H9 (cell line): Measurements from ENCODE around the gene TMSB4X. TPM values are rescaled to one million over a fixed set of nuclear protein-coding genes. Genes with fewer than 3 reads are reported as not detected.

Experiments
- DNase-seq: peaks from one replicate; pipeline ENCODE4 v3.0.0-alpha.2; 2017
- H2AFZ ChIP-seq: one replicate; pipeline ENCODE4 v1.6.1; 2013; ENCODE audit warnings: mild to moderate bottlenecking, low read length, control low read depth, moderate library complexity
- H2AK5ac ChIP-seq: 2 replicates; pipeline ENCODE4 v1.6.1; 2013; ENCODE audit warnings: low read length, control low read depth, mixed read lengths; ENCODE audit not compliant: insufficient read length
- H2BK120ac ChIP-seq: one replicate; pipeline ENCODE4 v1.6.1; 2013; ENCODE audit warnings: low read depth, mild to moderate bottlenecking, low read length, control low read depth, inconsistent platforms; ENCODE audit not compliant: poor library complexity, severe bottlenecking
- H2BK12ac ChIP-seq: 2 replicates; pipeline ENCODE4 v1.6.1; 2013; ENCODE audit warnings: low read length, control low read depth, mixed read lengths, low read depth; ENCODE audit not compliant: insufficient read length
- H2BK15ac ChIP-seq: 2 replicates; pipeline ENCODE4 v1.6.1; 2013; ENCODE audit warnings: low read depth, low read length, control low read depth
- H2BK20ac ChIP-seq: one replicate; pipeline ENCODE4 v1.6.1; 2013; ENCODE audit warnings: low read depth, mild to moderate bottlenecking, low read length, control low read depth, inconsistent platforms; ENCODE audit not compliant: poor library complexity, severe bottlenecking
- H2BK5ac ChIP-seq: 2 replicates; pipeline ENCODE4 v1.6.1; 2013; ENCODE audit warnings: low read length, control low read depth, mixed read lengths; ENCODE audit not compliant: insufficient read length
- H3K14ac ChIP-seq: 2 replicates; pipeline ENCODE4 v1.6.1; 2013; ENCODE audit warnings: low read length, control low read depth; ENCODE audit not compliant: insufficient read depth
- H3K18ac ChIP-seq: 2 replicates; pipeline ENCODE4 v1.6.1; 2013; ENCODE audit warnings: low read depth, mild to moderate bottlenecking, mixed read lengths, low read length, control low read depth; ENCODE audit not compliant: insufficient read length
- H3K23ac ChIP-seq: 2 replicates; pipeline ENCODE4 v1.6.1; 2013; ENCODE audit warnings: low read length, control low read depth, mixed read lengths, low read depth; ENCODE audit not compliant: insufficient read length
- H3K23me2 ChIP-seq: 2 replicates; pipeline ENCODE4 v1.6.1; 2013; ENCODE audit warnings: low read depth, mild to moderate bottlenecking, mixed read lengths, low read length, control low read depth; ENCODE audit not compliant: insufficient read length, poor library complexity, severe bottlenecking
- H3K27ac ChIP-seq: 2 replicates; pipeline ENCODE4 v1.5.1; 2013; ENCODE audit warnings: low read length, control low read depth, mixed read lengths, low read depth; ENCODE audit not compliant: insufficient read length
- H3K27me3 ChIP-seq: 2 replicates; pipeline ENCODE4 v1.6.1; 2013; ENCODE audit warnings: low read length, control low read depth, inconsistent platforms; ENCODE audit not compliant: insufficient read depth
- H3K4ac ChIP-seq: 2 replicates; pipeline ENCODE4 v1.6.1; 2013; ENCODE audit warnings: low read depth, mild to moderate bottlenecking, control low read depth, inconsistent platforms, low read length, moderate library complexity
- H3K4me1 ChIP-seq: 2 replicates; pipeline ENCODE4 v1.6.1; 2013; ENCODE audit warnings: low read length, control low read depth, inconsistent platforms; ENCODE audit not compliant: insufficient read depth
- H3K4me2 ChIP-seq: 2 replicates; pipeline ENCODE4 v1.6.1; 2013; ENCODE audit warnings: low read length, control low read depth, mixed read lengths; ENCODE audit not compliant: insufficient read length, insufficient read depth
- H3K56ac ChIP-seq: 2 replicates; pipeline ENCODE4 v1.6.1; 2013; ENCODE audit warnings: low read depth, mild to moderate bottlenecking, mixed read lengths, low read length, control low read depth; ENCODE audit not compliant: insufficient read length
- H3K79me1 ChIP-seq: 2 replicates; pipeline ENCODE4 v1.6.1; 2013; ENCODE audit warnings: low read depth, mild to moderate bottlenecking, moderate library complexity, low read length, control low read depth, inconsistent platforms; ENCODE audit not compliant: insufficient read depth, poor library complexity, severe bottlenecking
- H3K79me2 ChIP-seq: 2 replicates; pipeline ENCODE4 v1.6.1; 2013; ENCODE audit warnings: low read length, control low read depth, inconsistent platforms; ENCODE audit not compliant: insufficient read depth
- H3K9ac ChIP-seq: 2 replicates; pipeline ENCODE4 v1.6.1; 2013; ENCODE audit warnings: low read length, control low read depth, mixed read lengths; ENCODE audit not compliant: insufficient read length; ENCODE audit errors: extremely low read depth
- H3K9me3 ChIP-seq: one replicate; pipeline ENCODE4 v1.6.1; 2013; ENCODE audit warnings: low read depth, low read length, inconsistent platforms; ENCODE audit not compliant: control insufficient read depth
- H3T11ph ChIP-seq: one replicate; pipeline ENCODE4 v1.6.1; 2013; ENCODE audit warnings: mild to moderate bottlenecking, low read length, control low read depth, inconsistent platforms
- H4K20me1 ChIP-seq: one replicate; pipeline ENCODE4 v1.6.1; 2013; ENCODE audit not compliant: control insufficient read depth, insufficient read length, insufficient read depth
- H4K5ac ChIP-seq: 2 replicates; pipeline ENCODE4 v1.6.1; 2013; ENCODE audit warnings: low read depth, mild to moderate bottlenecking, mixed read lengths, low read length, control low read depth; ENCODE audit not compliant: insufficient read length
- H4K8ac ChIP-seq: replicated peaks from 2 replicates; pipeline ENCODE4 v1.6.1; 2013; ENCODE audit warnings: low read length, control low read depth, mixed read lengths, low read depth; ENCODE audit not compliant: insufficient read length
- H4K91ac ChIP-seq: 2 replicates; pipeline ENCODE4 v1.6.1; 2013; ENCODE audit warnings: low read depth, mild to moderate bottlenecking, moderate library complexity, mixed read lengths, low read length, control low read depth; ENCODE audit not compliant: insufficient read length
- H3K27ac Mint-ChIP-seq, 3 experiments: 2 replicates in 2 of 3; 3 replicates in 1 of 3; pipeline ENCODE4 v1.8.0; 2020 to 2021; ENCODE audit warnings: mixed read lengths in 3 of 3, mild to moderate bottlenecking in 1 of 3, moderate library complexity in 1 of 3
- H3K27me3 Mint-ChIP-seq: 2 replicates; pipeline ENCODE4 v1.8.0; 2021; ENCODE audit warnings: low read depth, mild to moderate bottlenecking, moderate library complexity, mixed read lengths
- H3K36me3 Mint-ChIP-seq, 3 experiments: 2 replicates in 2 of 3; 3 replicates in 1 of 3; pipeline ENCODE4 v1.8.0; 2020 to 2021; ENCODE audit warnings: low read depth in 3 of 3, mixed read lengths in 3 of 3; ENCODE audit not compliant: insufficient read depth in 1 of 3
- H3K4me1 Mint-ChIP-seq, 2 experiments: 2 replicates each; pipeline ENCODE4 v1.8.0; 2020; ENCODE audit warnings: mixed read lengths in 2 of 2
- H3K4me3 Mint-ChIP-seq, 2 experiments: 2 replicates in 1 of 2; 3 replicates in 1 of 2; pipeline ENCODE4 v1.8.0; 2020 to 2021; ENCODE audit warnings: mild to moderate bottlenecking in 2 of 2, mixed read lengths in 2 of 2, moderate library complexity in 1 of 2
- H3K9me3 Mint-ChIP-seq, 2 experiments: 2 replicates in 1 of 2; 3 replicates in 1 of 2; pipeline ENCODE4 v1.8.0; 2020; ENCODE audit warnings: mild to moderate bottlenecking in 2 of 2, mixed read lengths in 2 of 2, moderate library complexity in 1 of 2
- CTCF ChIP-seq: fragments of 200-600 bp; sonication (generic); conservative IDR thresholded peaks from 3 replicates; pipeline ENCODE4 v1.8.0; 2021; ENCODE audit warnings: antibody characterized with exemption, mild to moderate bottlenecking
- whole genome bisulfite sequencing: extraction: QIAGEN DNeasy Blood & Tissue Kit; methylation state at CpG from one replicate; pipeline ENCODE4 v1.1.7; 2013; ENCODE audit warnings: missing lambda C conversion rate, low lambda C conversion rate, mixed read lengths; ENCODE audit not compliant: insufficient read length; ENCODE audit errors: extremely low coverage; 5-methylcytosine and 5-hydroxymethylcytosine counted together
- total RNA-seq: library from RNA; stranded (reverse); gene quantifications from 2 replicates; pipeline ENCODE4 v1.2.1, GENCODE V29; 2021

The TMSB4X gene
- total RNA-seq, 1 experiment from 2014 or later: 2,733 TPM

GRCh38 chrX:12996934-12997435 is 22.1 kb downstream of the TMSB4X start:
- H4K5ac ChIP-seq: no peak overlapping the region
- DNase-seq: no peak
- H3K9ac ChIP-seq: no peak overlapping the region
- WGBS: no CpG with 5 or more reads among the region's 3 CpGs
- H3K27ac Mint-ChIP-seq: no peak overlapping the region
- H4K20me1 ChIP-seq: no peaks in the 10 kb centered on the region
- H3K36me3 Mint-ChIP-seq: peaks cover 0 to 2% (median 0%) of the 10 kb centered on the region in 3 experiments; a peak in 1 of 7 replicates
- peaks cover 22 to 24% of the 10 kb centered on the region in 2 experiments for H3K4me1 Mint-ChIP-seq
- no peak overlapping the region for H3K27ac ChIP-seq
- no peaks in the 10 kb centered on the region for H3K27me3 ChIP-seq
- no peaks in the 10 kb centered on the region for H3K9me3 ChIP-seq
- no peak overlapping the region for H2BK5ac ChIP-seq
- H3K18ac ChIP-seq: no peak overlapping the region
- no peak overlapping the region for H2AK5ac ChIP-seq
- H3K9me3 Mint-ChIP-seq: peaks cover 46 to 60% of the 10 kb centered on the region in 2 experiments
- no peak overlapping the region for H2BK20ac ChIP-seq
- no peak for TF ChIP-seq CTCF
- no peak overlapping the region for H3K56ac ChIP-seq
- H3K27me3 Mint-ChIP-seq: no peaks in the 10 kb centered on the region
- H3K23me2 ChIP-seq: no peaks in the 10 kb centered on the region
- no peak overlapping the region for H3K4ac ChIP-seq
- no peak overlapping the region for H2AFZ ChIP-seq
- no peak overlapping the region for H3K4me3 Mint-ChIP-seq
- H3K79me1 ChIP-seq: no peaks in the 10 kb centered on the region
- H2BK12ac ChIP-seq: no peak overlapping the region
- H3K79me2 ChIP-seq: no peaks in the 10 kb centered on the region
- no peak overlapping the region for H2BK120ac ChIP-seq
- H3K4me1 ChIP-seq: peaks cover 2% of the 10 kb centered on the region; the same call in 1 of the 2 replicates
- H3K14ac ChIP-seq: no peak overlapping the region
- H3K4me2 ChIP-seq: no peak overlapping the region
- H4K8ac ChIP-seq: no peak overlapping the region
- H2BK15ac ChIP-seq: no peak overlapping the region
- no peak overlapping the region for H3K23ac ChIP-seq
- no peak overlapping the region for H4K91ac ChIP-seq
- H3T11ph ChIP-seq: no peak overlapping the region
